ENCODE results near the gene PDLIM1. TPM values are rescaled to one million over a fixed set of nuclear protein-coding genes. Genes with fewer than 3 reads are reported as not detected.
A peak's percentile ranks its signal among the peaks of the same experiment; 100 is the strongest.

PDLIM1 gene
- total RNA-seq, 1 experiment from 2014 or later = 67.4 TPM

DNA sequence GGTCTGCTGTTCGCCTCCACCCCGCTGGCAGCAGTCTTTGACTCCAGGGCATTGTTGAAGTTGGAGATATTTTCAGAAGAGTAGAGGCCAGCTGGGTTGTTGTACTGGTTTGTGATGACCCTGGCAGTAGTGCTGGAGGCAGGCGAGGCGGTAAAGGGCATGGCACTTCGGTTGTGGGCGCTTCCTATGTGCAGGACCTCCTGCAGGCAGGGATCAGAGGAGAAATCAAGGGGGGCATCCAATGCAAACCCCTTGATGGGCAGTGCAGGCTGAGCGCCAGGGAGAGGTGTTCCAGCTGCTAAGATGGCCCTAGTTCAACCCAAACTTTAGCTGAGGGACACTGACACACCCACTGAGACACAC, 27.0 kb downstream of the PDLIM1 start:
- H3K4me2 ChIP-seq (ENCODE audit: low read length) = peak overlapping the region; percentile 51
- POLR2A ChIA-PET = no interaction called here
- BruUV-seq (replicated peaks) = no TSS peak

DNA sequence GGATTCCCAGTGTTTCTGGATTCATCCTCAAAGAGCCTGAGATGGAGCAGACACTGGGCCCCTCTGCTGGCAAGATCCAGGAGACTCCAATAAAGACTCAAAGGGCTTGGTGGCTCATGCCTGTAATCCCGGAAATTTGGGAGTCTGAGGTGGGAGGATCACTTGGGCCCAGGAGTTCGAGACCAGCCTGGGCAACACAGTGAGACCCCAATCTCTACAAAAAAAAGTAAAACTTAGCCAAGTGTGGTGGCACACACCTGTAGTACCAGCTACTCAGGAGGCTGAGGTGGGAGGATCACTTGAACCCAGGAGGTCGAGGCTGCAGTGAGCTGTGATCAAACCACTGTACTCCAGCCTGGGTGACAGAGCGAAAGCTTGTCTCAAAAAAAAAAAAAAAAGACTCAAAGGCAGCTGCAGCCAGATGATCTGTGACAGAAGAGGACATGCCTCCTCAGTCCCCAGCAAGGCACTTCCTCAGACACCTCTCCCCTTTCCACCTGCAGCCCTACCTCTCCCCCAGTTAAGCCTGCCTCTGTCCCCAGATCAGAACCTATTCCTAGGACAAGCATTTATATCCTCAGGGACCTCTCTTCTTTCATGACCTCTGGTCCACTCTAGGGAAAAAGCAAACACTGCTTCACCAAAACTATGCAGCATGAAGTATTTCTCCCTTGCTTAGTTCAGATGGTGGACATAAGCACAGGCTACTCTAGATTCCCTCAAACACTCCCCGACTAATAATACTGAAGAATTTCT, 27.9 kb downstream of the PDLIM1 start:
- TF ChIP-seq, protein P1, sequence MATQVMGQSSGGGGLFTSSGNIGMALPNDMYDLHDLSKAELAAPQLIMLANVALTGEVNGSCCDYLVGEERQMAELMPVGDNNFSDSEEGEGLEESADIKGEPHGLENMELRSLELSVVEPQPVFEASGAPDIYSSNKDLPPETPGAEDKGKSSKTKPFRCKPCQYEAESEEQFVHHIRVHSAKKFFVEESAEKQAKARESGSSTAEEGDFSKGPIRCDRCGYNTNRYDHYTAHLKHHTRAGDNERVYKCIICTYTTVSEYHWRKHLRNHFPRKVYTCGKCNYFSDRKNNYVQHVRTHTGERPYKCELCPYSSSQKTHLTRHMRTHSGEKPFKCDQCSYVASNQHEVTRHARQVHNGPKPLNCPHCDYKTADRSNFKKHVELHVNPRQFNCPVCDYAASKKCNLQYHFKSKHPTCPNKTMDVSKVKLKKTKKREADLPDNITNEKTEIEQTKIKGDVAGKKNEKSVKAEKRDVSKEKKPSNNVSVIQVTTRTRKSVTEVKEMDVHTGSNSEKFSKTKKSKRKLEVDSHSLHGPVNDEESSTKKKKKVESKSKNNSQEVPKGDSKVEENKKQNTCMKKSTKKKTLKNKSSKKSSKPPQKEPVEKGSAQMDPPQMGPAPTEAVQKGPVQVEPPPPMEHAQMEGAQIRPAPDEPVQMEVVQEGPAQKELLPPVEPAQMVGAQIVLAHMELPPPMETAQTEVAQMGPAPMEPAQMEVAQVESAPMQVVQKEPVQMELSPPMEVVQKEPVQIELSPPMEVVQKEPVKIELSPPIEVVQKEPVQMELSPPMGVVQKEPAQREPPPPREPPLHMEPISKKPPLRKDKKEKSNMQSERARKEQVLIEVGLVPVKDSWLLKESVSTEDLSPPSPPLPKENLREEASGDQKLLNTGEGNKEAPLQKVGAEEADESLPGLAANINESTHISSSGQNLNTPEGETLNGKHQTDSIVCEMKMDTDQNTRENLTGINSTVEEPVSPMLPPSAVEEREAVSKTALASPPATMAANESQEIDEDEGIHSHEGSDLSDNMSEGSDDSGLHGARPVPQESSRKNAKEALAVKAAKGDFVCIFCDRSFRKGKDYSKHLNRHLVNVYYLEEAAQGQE (IDR thresholded peaks at IDR 0.05; ENCODE audit: low read depth) = no peak
- TF ChIP-seq EZH2 (IDR thresholded peaks at IDR 0.05) = no peak
- no peak for TF ChIP-seq EGR1 (IDR thresholded peaks at IDR 0.05; ENCODE audit: low read depth)
- TF ChIP-seq POLR2A (IDR thresholded peaks at IDR 0.05; ENCODE audit: borderline replicate concordance, extremely low read depth, insufficient read depth, insufficient read length) = no peak
- TF ChIP-seq ZNF274 (IDR thresholded peaks at IDR 0.05; ENCODE audit: low read depth, low read length) = no peak
- TF ChIP-seq SP1 (IDR thresholded peaks at IDR 0.05; ENCODE audit: low read depth) = no peak
- no peak for TF ChIP-seq ELF1 (IDR thresholded peaks at IDR 0.05; ENCODE audit: borderline replicate concordance, low read depth)
- TF ChIP-seq, protein P2, sequence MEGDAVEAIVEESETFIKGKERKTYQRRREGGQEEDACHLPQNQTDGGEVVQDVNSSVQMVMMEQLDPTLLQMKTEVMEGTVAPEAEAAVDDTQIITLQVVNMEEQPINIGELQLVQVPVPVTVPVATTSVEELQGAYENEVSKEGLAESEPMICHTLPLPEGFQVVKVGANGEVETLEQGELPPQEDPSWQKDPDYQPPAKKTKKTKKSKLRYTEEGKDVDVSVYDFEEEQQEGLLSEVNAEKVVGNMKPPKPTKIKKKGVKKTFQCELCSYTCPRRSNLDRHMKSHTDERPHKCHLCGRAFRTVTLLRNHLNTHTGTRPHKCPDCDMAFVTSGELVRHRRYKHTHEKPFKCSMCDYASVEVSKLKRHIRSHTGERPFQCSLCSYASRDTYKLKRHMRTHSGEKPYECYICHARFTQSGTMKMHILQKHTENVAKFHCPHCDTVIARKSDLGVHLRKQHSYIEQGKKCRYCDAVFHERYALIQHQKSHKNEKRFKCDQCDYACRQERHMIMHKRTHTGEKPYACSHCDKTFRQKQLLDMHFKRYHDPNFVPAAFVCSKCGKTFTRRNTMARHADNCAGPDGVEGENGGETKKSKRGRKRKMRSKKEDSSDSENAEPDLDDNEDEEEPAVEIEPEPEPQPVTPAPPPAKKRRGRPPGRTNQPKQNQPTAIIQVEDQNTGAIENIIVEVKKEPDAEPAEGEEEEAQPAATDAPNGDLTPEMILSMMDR (IDR thresholded peaks at IDR 0.05 in 2 of 3, conservative IDR thresholded peaks at IDR 0.05 in 1 of 3; ENCODE audit: borderline replicate concordance in 1 of 3, insufficient read depth in 1 of 3, low read depth in 2 of 3, low read length in 2 of 3) = no peak
- no peak for TF ChIP-seq POLR2AphosphoS5 (IDR thresholded peaks at IDR 0.05; ENCODE audit: low read depth, low read length)
- no peak for TF ChIP-seq YY1 (IDR thresholded peaks at IDR 0.05; ENCODE audit: extremely low read depth, insufficient replicate concordance, low read depth, low read length)
- no peak for TF ChIP-seq SRF (IDR thresholded peaks at IDR 0.05; ENCODE audit: low read depth)
- no peak for TF ChIP-seq CBX3 (IDR thresholded peaks at IDR 0.05; ENCODE audit: low read depth)
- Histone ChIP-seq H3K9ac (ENCODE audit: low read length) (no peak overlapping the region), H3K36me3 (ENCODE audit: control insufficient read depth in 1 of 2, insufficient read depth in 2 of 2, low read length in 2 of 2) (peaks cover 0 to 3% of the 10 kb centered on the region in 2 experiments; a peak in 1 of 4 replicates), H3K79me2 (ENCODE audit: insufficient read depth, low read length) (no peaks in the 10 kb centered on the region), H4K20me1 (ENCODE audit: insufficient read depth) (no peaks in the 10 kb centered on the region), H2AFZ (ENCODE audit: low read depth, low read length, poor library complexity, severe bottlenecking) (no peak overlapping the region), H3K27ac (ENCODE audit: low read depth, low read length) (no peak overlapping the region), H3K4me1 (ENCODE audit: control insufficient read depth in 1 of 2, insufficient read depth in 2 of 2, low read length in 2 of 2) (peaks cover 50 to 70% of the 10 kb centered on the region in 2 experiments), H3K4me2 (ENCODE audit: low read length) (no peak overlapping the region), H3K27me3 (ENCODE audit: insufficient read depth, low read length) (no peaks in the 10 kb centered on the region), H3K4me3 (replicated peaks in 1 of 2; ENCODE audit: low read depth in 1 of 2, low read length in 2 of 2) (no peak overlapping the region), H3K9me3 (ENCODE audit: control insufficient read depth in 1 of 2, insufficient read depth in 1 of 2, low read depth in 1 of 2, low read length in 2 of 2) (no peaks in the 10 kb centered on the region), H3K9me2 (ENCODE audit: insufficient read depth) (no peaks in the 10 kb centered on the region)
- CTCF ChIA-PET = no interaction called here
- no peak for DNase-seq (ENCODE audit: low read depth, low spot score)
- intact Hi-C loops (cut with micrococcal nuclease) = no loop called here
- BruUV-seq (replicated peaks) = no TSS peak
- ATAC-seq = no peak
- POLR2A ChIA-PET = no interaction called here
- RAD21 ChIA-PET (ENCODE audit: low non-redundant PET in 1 of 2, low total read pairs in 2 of 2, uncharacterized antibody in 2 of 2, unreplicated experiment in 2 of 2) = interaction anchor here in 1 of 2 experiments (0.7 kb wide), 1 partner anchor 28 kb away, joined by 3 read pairs; no protein-coding TSS in a partner anchor

More for the DNA sequence above, 27.0 kb downstream of the PDLIM1 start:
- ChIA-PET RAD21 (ENCODE audit: low non-redundant PET in 1 of 2, low total read pairs in 2 of 2, uncharacterized antibody in 2 of 2, unreplicated experiment in 2 of 2) (no interaction called here), CTCF (no interaction called here)
- DNase-seq (ENCODE audit: low read depth, low spot score) (no peak), ATAC-seq (no peak)
- TF ChIP-seq, protein P3, sequence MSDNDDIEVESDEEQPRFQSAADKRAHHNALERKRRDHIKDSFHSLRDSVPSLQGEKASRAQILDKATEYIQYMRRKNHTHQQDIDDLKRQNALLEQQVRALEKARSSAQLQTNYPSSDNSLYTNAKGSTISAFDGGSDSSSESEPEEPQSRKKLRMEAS (IDR thresholded peaks at IDR 0.05) = 0 out of 2 replicates have a peak, but pooled peaks have one; percentile 5
- no peak for TF ChIP-seq SIN3A (IDR thresholded peaks at IDR 0.05; ENCODE audit: low read depth)
- H3K27ac ChIP-seq (ENCODE audit: low read depth, low read length) = peak overlapping the region; percentile 37
- H3K27me3 ChIP-seq (ENCODE audit: insufficient read depth, low read length) = no peaks in the 10 kb centered on the region
- H4K20me1 ChIP-seq (ENCODE audit: insufficient read depth) = no peaks in the 10 kb centered on the region
- no peak overlapping the region for H2AFZ ChIP-seq (ENCODE audit: low read depth, low read length, poor library complexity, severe bottlenecking)
- H3K79me2 ChIP-seq (ENCODE audit: insufficient read depth, low read length) = no peaks in the 10 kb centered on the region
- H3K36me3 ChIP-seq (ENCODE audit: control insufficient read depth in 1 of 2, insufficient read depth in 2 of 2, low read length in 2 of 2) = peaks cover 0 to 1% of the 10 kb centered on the region in 2 experiments; a peak in 1 of 4 replicates
- intact Hi-C loops (cut with micrococcal nuclease) = no loop called here
- H3K4me1 ChIP-seq (ENCODE audit: control insufficient read depth in 1 of 2, insufficient read depth in 2 of 2, low read length in 2 of 2) = peaks cover 50 to 70% of the 10 kb centered on the region in 2 experiments
- H3K4me3 ChIP-seq (replicated peaks in 1 of 2; ENCODE audit: low read depth in 1 of 2, low read length in 2 of 2) = no peak overlapping the region
- no peaks in the 10 kb centered on the region for H3K9me2 ChIP-seq (ENCODE audit: insufficient read depth)
- H3K9me3 ChIP-seq (ENCODE audit: control insufficient read depth in 1 of 2, insufficient read depth in 1 of 2, low read depth in 1 of 2, low read length in 2 of 2) = no peaks in the 10 kb centered on the region
- H3K9ac ChIP-seq (ENCODE audit: low read length) = no peak overlapping the region

Data from HCT116 (cell line).